GM12874 (cell line): ENCODE results near the gene GAP43.

ENCODE experiments used
- CTCF ChIP-seq: IDR thresholded peaks from 2 replicates; pipeline ENCODE4 v1.5.1; 2011; ENCODE audit warnings: low read depth, mild to moderate bottlenecking, control low read depth, low read length, moderate library complexity; ENCODE audit not compliant: insufficient read depth

The GAP43 gene

GRCh38 chr3:115588201-115589115 lies 34.9 kb upstream of the GAP43 start:
- no peak for TF ChIP-seq CTCF

- no peak for TF ChIP-seq CTCF
Measured at GRCh38 chr3:115590873-115591272, 32.4 kb upstream of the GAP43 start.

- TF ChIP-seq CTCF: no peak
Measured at GRCh38 chr3:115595611-115596275, 27.6 kb upstream of the GAP43 start.

GRCh38 chr3:115598216-115598615 lies 25.1 kb upstream of the GAP43 start:
- no peak for TF ChIP-seq CTCF

- TF ChIP-seq CTCF: no peak
Measured at GRCh38 chr3:115602194-115602593, 21.1 kb upstream of the GAP43 start.

GRCh38 chr3:115611630-115612029 lies 11.7 kb upstream of the GAP43 start:
- TF ChIP-seq CTCF: no peak

GRCh38 chr3:115615001-115615814 lies 8.1 kb upstream of the GAP43 start:
- no peak for TF ChIP-seq CTCF
